Stomach smooth muscle (tissue), 2 donors: ENCODE data around the gene RGS5.
A peak's percentile ranks its signal among the peaks of the same experiment; 100 is the strongest.

ENCODE experiments used
- H3K27ac ChIP-seq: one replicate; pipeline ENCODE4 v1.7.0; 2013; ENCODE audit warnings: mild to moderate bottlenecking, low read length, inconsistent platforms
- H3K27me3 ChIP-seq, 2 donors: one replicate each; pipeline ENCODE4 v1.7.0; 2013; ENCODE audit warnings: low read length in 2 of 2; ENCODE audit not compliant: insufficient read depth in 2 of 2, control insufficient read depth in 1 of 2
- H3K36me3 ChIP-seq, 2 donors: one replicate each; pipeline ENCODE4 v1.7.0; 2013; ENCODE audit warnings: low read length in 2 of 2; ENCODE audit not compliant: control insufficient read depth in 2 of 2, insufficient read depth in 2 of 2
- H3K4me1 ChIP-seq: one replicate; pipeline ENCODE4 v1.7.0; 2013; ENCODE audit warnings: low read length; ENCODE audit not compliant: control insufficient read depth, insufficient read depth
- H3K4me3 ChIP-seq, 2 donors: one replicate each; pipeline ENCODE4 v1.7.0; 2013; ENCODE audit warnings: low read length in 2 of 2
- H3K9ac ChIP-seq, 2 donors: one replicate each; pipeline ENCODE4 v1.7.0; 2013; ENCODE audit warnings: low read length in 2 of 2, mild to moderate bottlenecking in 1 of 2
- H3K9me3 ChIP-seq, 2 donors: one replicate each; pipeline ENCODE4 v1.7.0; 2013; ENCODE audit warnings: low read length in 2 of 2; ENCODE audit not compliant: control insufficient read depth in 2 of 2
- donor health status: healthy.
- donor health status: Pancreatic carcinoma.

Gene RGS5

DNA sequence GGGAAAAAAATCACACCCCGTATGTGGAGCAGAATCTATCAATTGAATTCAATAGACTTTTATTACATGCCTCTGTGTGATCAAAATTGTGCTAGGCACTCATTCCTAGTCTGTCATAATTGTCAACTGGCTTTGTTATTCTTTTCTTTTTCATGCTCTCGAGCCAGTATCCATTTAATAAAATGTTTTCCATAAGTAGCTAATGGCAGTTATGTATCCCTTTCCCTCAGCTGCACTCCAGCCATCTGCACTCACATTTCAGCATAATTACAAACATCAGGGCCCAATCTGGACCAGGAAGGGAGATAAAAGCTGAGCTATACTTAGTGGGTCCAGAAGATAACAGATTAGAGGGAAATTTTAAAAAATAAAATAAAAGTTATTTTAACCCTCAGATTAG, 15.9 kb downstream of the RGS5 start:
- Histone ChIP-seq H3K9ac (no peak overlapping the region), H3K36me3 (no peaks in the 10 kb centered on the region), H3K27me3 (no peaks in the 10 kb centered on the region), H3K27ac (no peak overlapping the region), H3K4me1 (peaks cover 12% of the 10 kb centered on the region), H3K9me3 (no peaks in the 10 kb centered on the region), H3K4me3 (no peak overlapping the region)

- H3K4me3 ChIP-seq = no peak overlapping the region
- peaks cover 4% of the 10 kb centered on the region for H3K4me1 ChIP-seq
- no peak overlapping the region for H3K27ac ChIP-seq
- no peaks in the 10 kb centered on the region for H3K27me3 ChIP-seq
- no peak overlapping the region for H3K9ac ChIP-seq
- no peaks in the 10 kb centered on the region for H3K9me3 ChIP-seq
- H3K36me3 ChIP-seq = no peaks in the 10 kb centered on the region
These were observed 20.3 kb downstream of the RGS5 start for GRCh38 chr1:163182330-163182949.

DNA sequence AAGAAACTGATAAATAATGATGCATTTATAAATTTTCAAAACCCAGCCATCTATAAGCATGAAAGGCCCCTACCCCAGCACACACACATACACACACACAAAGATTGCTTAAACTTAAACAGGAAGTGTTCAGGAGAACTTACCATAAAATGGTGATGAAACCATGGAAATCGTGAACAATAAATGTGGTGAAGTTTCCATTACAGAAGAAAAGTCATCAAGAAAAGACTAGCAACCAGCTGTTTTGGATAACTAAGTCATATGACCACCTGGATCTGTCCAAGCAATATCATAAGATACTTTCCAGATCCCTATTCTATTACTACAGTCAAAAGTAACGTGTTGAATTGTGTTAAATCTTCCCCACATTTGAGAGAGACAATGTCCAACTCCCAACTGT, 24.1 kb downstream of the RGS5 start:
- peak overlapping the region; percentile 43 for H3K27ac ChIP-seq
- H3K9ac ChIP-seq = no peak overlapping the region
- H3K4me1 ChIP-seq = peaks cover 15% of the 10 kb centered on the region

GRCh38 chr1:163176797-163177196, 25.9 kb downstream of the RGS5 start:
- no peaks in the 10 kb centered on the region for H3K27me3 ChIP-seq
- H3K9me3 ChIP-seq = no peaks in the 10 kb centered on the region
- peak overlapping the region; percentile 33 for H3K27ac ChIP-seq
- H3K9ac ChIP-seq = no peak overlapping the region
- H3K4me1 ChIP-seq = peaks cover 24% of the 10 kb centered on the region
- H3K4me3 ChIP-seq = no peak overlapping the region
- no peaks in the 10 kb centered on the region for H3K36me3 ChIP-seq

More for the DNA sequence above, 24.1 kb downstream of the RGS5 start:
- H3K9me3 ChIP-seq = no peaks in the 10 kb centered on the region
- peak overlapping the region in 1 of 2 donors; percentile 6 for H3K4me3 ChIP-seq
- no peaks in the 10 kb centered on the region for H3K27me3 ChIP-seq
- no peaks in the 10 kb centered on the region for H3K36me3 ChIP-seq

DNA sequence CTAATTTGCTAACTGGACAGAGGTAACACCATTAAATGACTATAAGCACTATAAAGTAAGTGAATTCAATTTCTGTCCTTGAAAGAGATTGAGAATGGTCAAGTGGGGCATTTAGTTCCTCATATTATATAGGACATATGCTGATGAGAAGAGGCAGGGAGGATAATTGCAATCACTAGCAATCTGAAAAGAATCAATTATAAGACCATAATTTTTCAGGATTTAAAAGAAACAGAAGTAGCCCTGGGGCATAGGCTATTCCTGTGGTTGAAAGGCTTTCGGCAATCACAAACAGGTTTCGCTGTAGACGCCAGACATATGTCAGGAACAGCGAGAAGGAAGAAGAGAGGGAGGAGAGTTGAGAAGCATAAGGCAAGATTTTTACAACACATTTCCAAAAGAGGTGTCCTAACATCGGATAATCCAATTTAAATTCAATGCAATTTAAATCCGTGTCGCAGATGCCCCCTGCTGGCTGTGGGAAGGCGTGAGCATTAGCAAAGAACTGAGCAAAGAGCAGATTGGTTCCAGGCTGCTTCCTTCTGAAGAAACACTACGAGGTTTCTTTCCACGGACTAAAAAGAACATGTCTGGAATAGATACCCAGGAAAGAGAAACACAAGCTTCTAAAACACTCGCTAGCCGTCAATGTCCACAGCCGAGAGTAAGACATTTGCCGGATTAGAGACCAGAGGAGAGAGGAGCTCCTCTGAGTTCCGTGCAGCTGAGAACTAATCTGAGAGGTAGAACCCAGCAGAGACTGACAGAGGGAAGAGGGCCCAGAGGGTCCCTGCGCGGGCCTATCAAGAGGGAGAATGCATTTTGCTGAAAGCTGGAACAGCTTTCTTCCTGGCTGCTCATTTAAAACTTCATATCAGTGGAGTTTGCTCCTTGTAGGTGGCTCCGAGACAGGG, 27.9 kb downstream of the RGS5 start:
- peak overlapping the region; percentile 65 to 67 for H3K4me3 ChIP-seq
- peak overlapping the region; percentile 68 to 73 for H3K9ac ChIP-seq

DNA sequence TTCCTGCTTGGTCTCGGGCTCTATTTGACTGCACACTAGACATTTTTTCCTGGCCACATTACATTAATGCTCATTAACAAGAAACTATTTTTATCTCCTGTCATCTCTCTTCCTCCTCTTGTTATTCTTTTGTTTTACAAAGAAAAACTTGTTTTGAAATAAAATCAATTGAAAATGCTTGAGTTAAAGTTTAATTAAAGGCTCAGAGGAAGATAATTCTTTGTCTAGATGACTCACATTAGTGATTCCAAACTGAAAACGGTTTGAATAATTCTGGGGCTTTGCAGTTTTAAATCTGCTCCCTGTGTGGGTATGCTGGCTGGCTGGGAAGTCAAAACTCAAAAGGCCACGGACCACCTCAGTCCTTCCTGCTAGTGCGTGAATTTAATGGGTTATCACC, 29.6 kb downstream of the RGS5 start:
- peak overlapping the region; percentile 53 for H3K27ac ChIP-seq
- no peaks in the 10 kb centered on the region for H3K27me3 ChIP-seq
- H3K36me3 ChIP-seq = no peaks in the 10 kb centered on the region
- peak overlapping the region; percentile 16 to 34 for H3K4me3 ChIP-seq
- no peaks in the 10 kb centered on the region for H3K9me3 ChIP-seq
- H3K9ac ChIP-seq = peak overlapping the region; percentile 13 to 40
- H3K4me1 ChIP-seq = peaks cover 33% of the 10 kb centered on the region

More for the DNA sequence above, 27.9 kb downstream of the RGS5 start:
- Histone ChIP-seq H3K36me3 (no peaks in the 10 kb centered on the region), H3K27me3 (no peaks in the 10 kb centered on the region), H3K9me3 (no peaks in the 10 kb centered on the region), H3K27ac (peak overlapping the region; percentile 82), H3K4me1 (peaks cover 29% of the 10 kb centered on the region)

DNA sequence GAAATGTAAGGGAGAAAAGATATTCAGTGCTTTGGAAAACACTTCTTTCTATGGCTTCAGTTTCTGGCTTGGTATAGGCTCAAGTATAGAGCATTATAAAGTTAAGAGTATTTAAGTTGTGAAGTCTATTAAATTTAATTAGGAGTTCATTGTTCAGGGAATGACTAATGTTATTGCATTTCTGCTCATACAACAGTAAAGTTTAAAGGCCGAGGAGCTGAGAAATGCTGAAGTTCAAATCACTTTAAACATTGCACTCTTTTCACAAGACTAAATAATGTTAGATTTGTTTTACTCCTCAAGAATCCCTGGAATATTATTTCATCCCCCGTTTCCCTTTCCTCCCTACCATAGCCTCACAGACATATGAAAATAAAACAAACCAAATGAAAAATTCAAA, 30.1 kb downstream of the RGS5 start:
- Histone ChIP-seq H3K9ac (peak overlapping the region in 1 of 2 donors; percentile 40), H3K36me3 (peaks cover 0 to 2% of the 10 kb centered on the region in 2 donors), H3K27ac (peak overlapping the region; percentile 53), H3K4me3 (peak overlapping the region; percentile 16 to 34), H3K4me1 (peaks cover 38% of the 10 kb centered on the region), H3K27me3 (no peaks in the 10 kb centered on the region), H3K9me3 (no peaks in the 10 kb centered on the region)

- H3K36me3 ChIP-seq = peaks cover 0 to 6% of the 10 kb centered on the region in 2 donors
- peak overlapping the region in 1 of 2 donors; percentile 10 for H3K9ac ChIP-seq
- H3K4me1 ChIP-seq = peaks cover 45% of the 10 kb centered on the region
- no peaks in the 10 kb centered on the region for H3K27me3 ChIP-seq
- peak overlapping the region; percentile 53 for H3K27ac ChIP-seq
- peak overlapping the region; percentile 45 to 60 for H3K4me3 ChIP-seq
- H3K9me3 ChIP-seq = no peaks in the 10 kb centered on the region
These were observed 30.9 kb downstream of the RGS5 start for GRCh38 chr1:163171826-163172225.

- H3K4me3 ChIP-seq = peak overlapping the region; percentile 45 to 60
- H3K4me1 ChIP-seq = peaks cover 46% of the 10 kb centered on the region
- peak overlapping the region; percentile 3 for H3K27ac ChIP-seq
These were observed 31.6 kb downstream of the RGS5 start for GRCh38 chr1:163170975-163171676.

DNA sequence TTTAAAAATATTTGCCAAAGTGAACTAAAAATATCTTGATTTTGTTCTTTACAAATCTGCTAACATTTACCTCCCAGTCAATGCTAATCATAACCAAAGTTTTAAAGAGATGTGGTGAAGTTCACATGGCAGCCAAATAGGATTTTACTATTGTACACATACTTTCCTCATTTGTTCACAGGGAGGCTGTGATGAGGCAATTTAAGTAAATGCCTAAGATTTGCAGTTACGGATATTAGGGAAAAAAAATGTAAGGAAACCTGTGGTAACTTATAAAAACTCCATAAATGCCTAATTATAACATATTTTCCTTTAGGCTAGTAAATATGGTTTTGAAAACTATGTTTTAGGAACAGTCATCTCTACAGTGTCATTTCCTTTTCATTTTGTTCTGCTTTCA, 32.4 kb downstream of the RGS5 start:
- peaks cover 48% of the 10 kb centered on the region for H3K4me1 ChIP-seq
- peak overlapping the region in 1 of 2 donors; percentile 6 for H3K9ac ChIP-seq
- peaks cover 0 to 6% of the 10 kb centered on the region in 2 donors for H3K36me3 ChIP-seq
- H3K27ac ChIP-seq = peak overlapping the region; percentile 3
- no peak overlapping the region for H3K4me3 ChIP-seq
- no peaks in the 10 kb centered on the region for H3K27me3 ChIP-seq
- H3K9me3 ChIP-seq = no peaks in the 10 kb centered on the region

More at GRCh38 chr1:163170975-163171676, 31.6 kb downstream of the RGS5 start:
- Histone ChIP-seq H3K36me3 (peaks cover 0 to 6% of the 10 kb centered on the region in 2 donors), H3K27me3 (no peaks in the 10 kb centered on the region), H3K9ac (peak overlapping the region in 1 of 2 donors; percentile 10), H3K9me3 (no peaks in the 10 kb centered on the region)
